ENCODE results near the gene C9orf72.

DNA sequence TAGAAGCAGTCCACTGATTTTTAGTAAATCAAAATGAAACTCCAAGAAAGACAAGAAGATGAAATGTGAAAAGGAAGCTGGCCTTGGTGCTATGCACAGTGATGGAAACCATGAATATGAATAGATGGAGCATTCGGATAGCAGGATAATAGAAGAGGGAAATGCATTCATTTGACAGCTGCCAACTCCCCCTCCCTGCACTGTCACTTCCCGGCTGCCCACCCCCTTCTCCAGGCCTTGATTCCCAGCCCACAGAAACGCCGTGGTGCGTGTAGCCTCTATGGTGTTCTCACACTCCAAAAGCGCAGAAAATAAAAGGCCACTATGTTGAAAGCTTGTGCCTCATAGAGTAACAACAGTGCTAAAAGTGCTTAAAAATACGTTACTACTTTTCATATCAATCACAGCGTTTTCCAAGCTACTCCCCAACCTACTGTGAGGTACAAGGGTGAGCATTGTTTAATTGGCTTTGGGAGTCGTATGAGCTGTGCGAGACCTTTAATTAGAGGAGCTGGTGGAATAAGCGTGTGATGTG is 75.3 kb downstream of the C9orf72 start:
- TF ChIP-seq, protein P1, sequence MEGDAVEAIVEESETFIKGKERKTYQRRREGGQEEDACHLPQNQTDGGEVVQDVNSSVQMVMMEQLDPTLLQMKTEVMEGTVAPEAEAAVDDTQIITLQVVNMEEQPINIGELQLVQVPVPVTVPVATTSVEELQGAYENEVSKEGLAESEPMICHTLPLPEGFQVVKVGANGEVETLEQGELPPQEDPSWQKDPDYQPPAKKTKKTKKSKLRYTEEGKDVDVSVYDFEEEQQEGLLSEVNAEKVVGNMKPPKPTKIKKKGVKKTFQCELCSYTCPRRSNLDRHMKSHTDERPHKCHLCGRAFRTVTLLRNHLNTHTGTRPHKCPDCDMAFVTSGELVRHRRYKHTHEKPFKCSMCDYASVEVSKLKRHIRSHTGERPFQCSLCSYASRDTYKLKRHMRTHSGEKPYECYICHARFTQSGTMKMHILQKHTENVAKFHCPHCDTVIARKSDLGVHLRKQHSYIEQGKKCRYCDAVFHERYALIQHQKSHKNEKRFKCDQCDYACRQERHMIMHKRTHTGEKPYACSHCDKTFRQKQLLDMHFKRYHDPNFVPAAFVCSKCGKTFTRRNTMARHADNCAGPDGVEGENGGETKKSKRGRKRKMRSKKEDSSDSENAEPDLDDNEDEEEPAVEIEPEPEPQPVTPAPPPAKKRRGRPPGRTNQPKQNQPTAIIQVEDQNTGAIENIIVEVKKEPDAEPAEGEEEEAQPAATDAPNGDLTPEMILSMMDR (IDR thresholded peaks at IDR 0.05; ENCODE audit: low read length): no peak
- TF ChIP-seq EZH2 (optimal IDR thresholded peaks at IDR 0.05; ENCODE audit: low read depth, low read length) (no peak), EZH2phosphoT487 (IDR thresholded peaks at IDR 0.05; ENCODE audit: low read length) (no peak)

Measured in MM.1S (cell line).